GM21717 (cell line): ENCODE measurements around the gene MYL5.
"Not testable (repeated sequence)": the region's sequence is repeated elsewhere in the genome, so short reads cannot be mapped to it uniquely, and the experiment has no call there.

ENCODE experiments used
- ATAC-seq: cut with Tn5 transposase; IDR thresholded peaks from one replicate; pipeline ENCODE4 v1.9.1; 2021; ENCODE audit warnings: mild to moderate bottlenecking, moderate library complexity; ENCODE audit not compliant: unreplicated experiment

Gene MYL5

DNA sequence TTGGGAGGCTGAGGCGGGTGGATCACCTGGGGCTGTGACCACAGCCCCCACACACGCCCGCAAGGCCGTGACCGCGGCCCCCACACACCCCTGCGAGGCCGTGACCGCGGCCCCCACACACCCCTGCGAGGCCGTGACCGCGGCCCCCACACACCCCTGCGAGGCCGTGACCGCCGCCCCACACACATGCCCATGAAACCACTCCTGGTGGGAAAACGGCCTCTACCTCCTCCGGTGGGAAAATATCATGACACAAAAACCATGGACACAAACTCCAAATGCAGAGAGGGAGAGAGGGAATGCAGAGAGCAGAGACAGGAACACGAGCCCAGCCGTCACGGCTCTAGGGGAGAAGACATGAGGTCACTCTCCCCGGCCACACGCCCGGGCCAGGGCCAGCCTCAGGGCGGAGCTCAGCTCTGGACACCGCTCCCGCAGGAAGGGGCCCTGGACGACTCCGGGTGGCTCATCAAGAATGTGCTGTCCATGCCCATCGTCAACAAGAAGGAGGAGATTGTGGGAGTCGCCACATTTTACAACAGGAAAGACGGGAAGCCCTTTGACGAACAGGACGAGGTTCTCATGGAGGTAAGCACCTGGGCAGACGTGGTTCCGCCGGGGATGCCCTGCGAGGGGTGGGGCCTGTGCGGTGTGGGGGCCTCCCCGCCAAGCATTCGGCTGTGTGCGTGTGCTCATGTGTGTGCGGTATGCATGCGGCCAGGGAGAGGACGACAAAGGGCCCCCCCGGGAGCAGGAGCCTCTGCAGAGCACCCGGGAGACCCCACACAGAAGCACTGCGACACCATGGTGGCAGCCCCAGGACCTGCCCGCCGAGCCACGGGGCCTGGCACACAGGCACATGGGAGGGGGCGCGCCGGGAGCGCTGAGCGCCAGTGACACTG lies 17.7 kb upstream of the MYL5 start:
- ATAC-seq = no peak

DNA sequence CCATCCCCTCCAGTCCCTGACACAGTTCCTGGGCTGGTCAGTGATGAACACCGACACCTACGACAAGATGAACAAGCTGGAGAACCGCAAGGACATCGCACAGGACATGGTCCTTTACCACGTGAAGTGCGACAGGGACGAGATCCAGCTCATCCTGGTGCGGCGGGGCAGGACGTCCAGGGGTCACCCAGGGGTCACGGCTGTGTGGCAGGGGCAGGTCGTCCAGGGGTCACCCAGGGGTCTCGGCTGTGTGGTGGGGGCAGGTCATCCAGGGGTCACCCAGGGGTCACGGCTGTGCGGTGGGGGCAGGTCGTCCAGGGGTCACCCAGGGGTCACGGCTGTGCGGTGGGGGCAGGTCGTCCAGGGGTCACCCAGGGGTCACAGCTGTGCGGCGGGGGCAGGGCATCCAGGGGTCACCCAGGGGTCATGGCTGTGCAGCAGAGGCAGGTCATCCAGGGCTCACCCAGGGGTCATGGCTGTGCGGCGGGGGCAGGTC lies 17.0 kb upstream of the MYL5 start:
- ATAC-seq = no peak

DNA sequence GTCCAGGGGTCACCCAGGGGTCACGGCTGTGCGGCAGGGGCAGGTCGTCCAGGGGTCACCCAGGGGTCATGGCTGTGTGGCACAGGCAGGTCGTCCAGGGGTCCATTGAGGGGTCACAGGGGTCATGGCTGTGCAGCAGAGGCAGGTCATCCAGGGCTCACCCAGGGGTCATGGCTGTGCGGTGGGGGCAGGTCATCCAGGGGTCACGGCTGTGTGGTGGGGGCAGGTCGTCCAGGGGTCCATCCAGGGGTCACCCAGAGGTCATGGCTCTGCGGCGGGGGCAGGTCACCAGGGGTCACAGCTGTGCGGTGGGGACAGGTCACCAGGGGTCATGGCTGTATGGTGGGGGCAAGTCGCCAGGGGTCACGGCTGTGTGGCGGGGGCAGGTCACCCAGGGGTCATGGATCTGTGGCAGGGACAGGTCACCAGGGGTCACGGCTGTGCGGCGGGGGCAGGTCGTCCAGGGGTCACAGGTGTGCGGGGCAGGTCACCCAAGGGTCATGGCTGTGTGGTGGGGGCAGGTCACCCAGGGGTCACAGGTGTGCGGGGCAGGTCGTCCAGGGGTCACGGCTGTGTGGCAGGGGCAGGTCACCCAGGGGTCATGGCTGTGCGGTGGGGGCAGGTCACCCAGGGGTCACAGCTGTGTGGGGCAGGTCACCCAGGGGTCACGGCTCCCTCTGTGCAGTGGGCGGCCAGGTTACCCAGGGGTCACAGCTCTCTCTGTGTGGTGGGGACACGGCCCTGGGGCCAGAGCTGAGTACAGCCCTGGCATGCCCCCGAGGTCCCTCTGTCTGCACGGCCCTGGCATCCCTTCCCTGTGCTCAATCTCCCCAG lies 16.3 kb upstream of the MYL5 start:
- ATAC-seq = no peak

DNA sequence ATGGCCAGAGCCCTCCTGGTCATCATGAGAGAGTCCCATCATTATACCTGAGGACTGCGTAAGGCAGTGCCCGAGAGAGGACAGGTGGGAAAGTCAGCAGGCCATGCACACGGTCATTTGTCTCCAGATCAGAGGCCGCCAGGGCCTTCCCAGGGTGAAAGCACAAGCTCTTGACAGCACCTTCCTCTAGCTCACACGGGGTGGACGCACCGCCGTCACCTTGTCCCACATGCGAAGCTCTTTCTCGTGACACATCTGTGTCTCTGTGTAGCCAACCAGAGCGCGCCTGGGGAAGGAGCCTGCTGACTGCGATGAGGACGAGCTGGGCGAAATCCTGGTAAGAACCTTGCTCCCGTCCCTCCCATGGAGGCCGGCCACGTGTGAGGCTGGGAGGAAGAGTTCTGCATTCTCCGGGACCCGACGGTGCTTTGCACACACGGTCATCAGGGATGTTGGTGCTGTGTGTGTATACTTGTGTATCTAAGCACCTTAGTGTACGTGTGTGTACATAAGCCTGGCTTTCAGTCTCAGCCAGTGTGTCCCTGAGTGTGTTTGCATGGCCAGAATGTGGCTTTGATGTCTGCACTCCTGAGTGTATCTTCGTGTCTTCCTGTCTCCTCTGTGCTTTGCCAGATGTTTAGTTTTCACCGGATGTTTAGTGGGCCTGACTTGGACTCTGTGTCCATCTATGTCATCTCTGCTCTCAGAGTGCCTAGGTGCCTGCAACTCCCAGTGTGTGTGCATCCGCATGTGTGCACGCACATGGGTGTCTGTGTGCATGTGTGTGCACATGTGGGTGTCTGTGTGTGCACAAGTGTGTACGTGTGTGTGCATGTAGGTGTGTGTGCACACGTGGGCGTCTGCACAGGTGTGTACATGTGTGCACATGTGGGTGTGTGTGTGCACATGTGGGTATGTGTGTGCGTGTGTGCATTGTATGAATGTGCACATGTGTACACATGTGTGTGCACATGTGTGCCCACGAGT lies 15.4 kb upstream of the MYL5 start:
- no peak for ATAC-seq

DNA sequence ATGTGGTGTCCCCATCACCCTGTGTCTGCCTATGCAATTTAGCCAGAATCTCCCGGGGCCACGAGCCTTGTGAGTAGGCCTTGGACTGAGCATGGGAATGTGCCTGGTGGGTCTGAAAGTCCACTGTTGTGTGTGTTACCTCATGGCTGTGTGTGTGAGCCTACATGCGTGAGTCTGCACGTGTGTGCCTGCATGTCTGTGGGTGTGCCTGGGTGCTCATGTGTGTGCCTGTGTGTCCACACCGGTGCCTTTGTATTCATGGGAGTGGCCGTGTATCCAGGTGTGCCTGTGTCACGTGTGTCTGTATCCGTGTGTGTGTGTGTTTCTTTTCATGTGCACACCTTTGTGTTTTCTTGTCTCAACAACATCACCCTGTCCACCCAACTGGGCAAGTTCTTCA lies 14.5 kb upstream of the MYL5 start:
- ATAC-seq = no peak

DNA sequence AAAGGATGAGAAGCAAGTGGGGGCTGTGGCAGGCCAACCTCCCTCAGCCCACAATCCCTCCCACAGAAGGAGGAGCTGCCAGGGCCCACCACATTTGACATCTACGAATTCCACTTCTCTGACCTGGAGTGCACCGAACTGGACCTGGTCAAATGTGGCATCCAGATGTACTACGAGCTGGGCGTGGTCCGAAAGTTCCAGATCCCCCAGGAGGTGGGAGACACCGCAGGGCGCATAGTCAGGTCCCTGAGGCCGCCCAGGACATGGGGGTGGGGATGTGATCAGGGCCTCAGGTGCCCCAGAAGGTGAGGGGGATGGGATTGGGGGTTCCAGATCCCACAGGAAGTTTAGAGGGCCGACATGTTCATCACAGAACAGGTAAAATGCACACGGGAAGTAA lies 13.9 kb upstream of the MYL5 start:
- ATAC-seq = no peak

DNA sequence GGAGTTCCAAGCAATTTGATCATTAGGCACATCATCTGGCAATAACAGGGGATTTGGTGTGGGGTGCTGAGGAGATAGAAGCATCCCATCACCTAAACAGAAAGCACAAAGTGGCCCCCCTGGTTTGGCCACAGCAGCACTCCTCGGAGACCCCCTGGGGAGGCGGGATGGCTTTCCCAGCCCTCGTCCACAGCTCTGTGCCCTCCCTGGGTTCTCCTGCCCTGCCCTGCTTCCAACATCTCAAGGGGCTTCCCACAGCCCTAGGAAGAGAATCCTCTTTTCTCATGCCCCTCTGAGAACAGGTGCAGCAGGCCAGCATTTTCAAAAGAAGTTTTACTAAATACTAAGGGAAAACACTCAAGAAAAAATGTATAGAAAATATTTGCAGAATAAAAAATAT lies 13.1 kb upstream of the MYL5 start:
- no peak for ATAC-seq

DNA sequence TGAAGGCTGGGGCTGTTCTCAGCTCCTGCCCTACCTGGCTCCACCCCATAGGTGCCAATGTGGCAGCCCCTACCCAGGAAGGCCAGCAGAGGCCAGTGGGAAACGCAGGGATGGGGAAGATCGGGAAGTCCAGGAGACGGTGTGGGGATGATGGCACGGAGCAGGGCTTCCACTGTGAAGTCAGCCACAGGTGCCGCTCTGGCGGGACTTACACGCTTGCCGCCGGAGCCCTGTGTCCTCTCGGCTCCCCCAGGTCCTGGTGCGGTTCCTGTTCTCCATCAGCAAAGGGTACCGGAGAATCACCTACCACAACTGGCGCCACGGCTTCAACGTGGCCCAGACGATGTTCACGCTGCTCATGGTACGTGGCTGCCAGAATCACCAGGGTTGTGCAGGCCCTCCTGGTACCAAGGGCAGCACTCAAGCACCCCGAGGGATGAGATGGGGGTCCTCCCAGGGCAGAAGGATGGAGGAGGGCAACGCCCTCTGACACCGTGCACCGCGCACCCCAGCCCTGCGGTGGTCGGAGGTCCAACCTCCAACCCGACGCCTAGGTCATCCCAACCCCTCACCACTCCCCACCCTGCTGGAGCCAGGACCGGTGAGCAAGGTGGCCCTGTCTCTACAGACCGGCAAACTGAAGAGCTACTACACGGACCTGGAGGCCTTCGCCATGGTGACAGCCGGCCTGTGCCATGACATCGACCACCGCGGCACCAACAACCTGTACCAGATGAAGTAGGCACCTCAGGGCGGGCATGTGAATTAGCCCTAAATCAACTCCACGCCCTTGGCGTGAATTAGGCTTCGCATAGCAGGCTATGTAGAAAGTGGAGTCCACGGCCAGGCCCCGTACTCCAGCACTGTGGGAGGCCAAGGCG lies 12.2 kb upstream of the MYL5 start:
- ATAC-seq = no peak

DNA sequence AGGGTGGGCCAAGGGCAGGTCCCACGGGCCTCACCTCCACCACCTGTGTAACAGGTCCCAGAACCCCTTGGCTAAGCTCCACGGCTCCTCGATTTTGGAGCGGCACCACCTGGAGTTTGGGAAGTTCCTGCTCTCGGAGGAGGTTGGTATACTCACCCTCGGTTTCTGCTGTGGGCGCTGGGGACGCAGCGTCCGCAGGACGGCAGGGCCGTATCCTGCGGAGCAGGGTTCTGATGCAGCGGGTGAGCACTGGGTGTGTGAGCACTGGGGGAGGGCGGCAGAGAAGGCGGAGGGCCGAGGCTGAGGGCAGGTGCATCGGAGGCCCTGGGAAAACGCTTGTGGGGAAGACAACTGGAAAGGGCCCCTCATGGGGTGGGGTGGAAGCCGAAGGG lies 11.3 kb upstream of the MYL5 start:
- no peak for ATAC-seq

DNA sequence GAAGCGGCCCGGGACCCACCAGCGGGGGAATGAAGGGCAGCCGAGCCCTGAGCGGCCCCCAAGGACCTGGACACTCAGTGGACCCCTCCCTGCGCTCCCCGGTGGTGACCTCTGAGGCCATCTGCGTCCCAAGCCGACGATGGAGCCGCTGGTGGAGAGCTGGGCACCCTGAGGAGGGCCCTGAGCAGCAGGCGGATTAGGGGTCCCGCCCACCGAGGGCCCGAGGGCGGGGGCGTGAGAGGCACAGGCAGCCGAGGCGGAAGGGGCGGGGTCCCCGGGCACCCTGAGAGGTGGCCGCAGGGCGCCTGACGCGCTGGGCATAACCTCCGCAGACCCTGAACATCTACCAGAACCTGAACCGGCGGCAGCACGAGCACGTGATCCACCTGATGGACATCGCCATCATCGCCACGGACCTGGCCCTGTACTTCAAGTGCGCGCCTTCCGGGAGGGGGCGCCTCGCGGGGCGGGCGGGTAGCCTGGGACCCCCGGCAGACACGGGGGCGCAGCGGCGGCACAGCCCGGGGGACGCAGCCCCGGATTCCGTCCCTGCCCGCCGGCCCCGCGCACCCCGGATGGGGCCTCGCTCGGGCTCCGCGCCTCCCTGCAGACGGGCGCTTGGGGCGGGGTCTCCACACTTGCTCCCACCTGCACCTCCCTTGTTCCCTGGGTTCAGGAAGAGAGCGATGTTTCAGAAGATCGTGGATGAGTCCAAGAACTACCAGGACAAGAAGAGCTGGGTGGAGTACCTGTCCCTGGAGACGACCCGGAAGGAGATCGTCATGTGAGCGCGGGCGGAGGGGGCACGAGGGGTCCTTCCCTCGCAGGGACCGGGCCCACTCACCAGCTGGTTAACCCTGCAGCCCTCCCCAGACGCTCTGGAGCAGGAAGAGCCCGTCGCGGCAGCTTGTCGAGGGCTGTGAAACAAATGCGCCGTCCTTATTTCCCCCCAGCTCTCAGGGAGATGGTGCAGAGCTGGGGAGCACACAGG lies 10.6 kb upstream of the MYL5 start:
- ATAC-seq = no peak

DNA sequence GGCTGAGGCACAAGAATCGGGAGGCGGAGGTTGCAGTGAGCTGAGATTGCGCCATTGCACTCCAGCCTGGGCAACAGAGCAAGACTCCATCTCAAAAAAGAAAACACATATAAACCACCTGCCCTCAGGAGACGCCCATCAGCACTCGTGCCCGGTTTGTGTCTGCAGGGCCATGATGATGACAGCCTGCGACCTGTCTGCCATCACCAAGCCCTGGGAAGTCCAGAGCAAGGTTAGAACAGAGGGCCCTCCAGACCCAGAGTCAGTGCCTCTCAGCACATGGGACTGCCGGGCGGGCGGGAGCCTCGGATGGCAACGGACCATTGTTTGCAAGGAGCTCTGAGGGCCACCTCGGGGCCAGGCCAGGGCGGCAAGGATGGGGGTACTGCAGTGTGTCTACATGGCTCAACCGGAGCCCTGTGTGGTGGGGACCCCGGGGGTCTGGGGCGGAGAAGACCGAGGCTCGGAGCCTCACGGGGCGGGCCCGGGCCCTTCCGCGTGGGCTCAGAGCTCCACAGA lies 9.6 kb upstream of the MYL5 start:
- ATAC-seq = no peak

DNA sequence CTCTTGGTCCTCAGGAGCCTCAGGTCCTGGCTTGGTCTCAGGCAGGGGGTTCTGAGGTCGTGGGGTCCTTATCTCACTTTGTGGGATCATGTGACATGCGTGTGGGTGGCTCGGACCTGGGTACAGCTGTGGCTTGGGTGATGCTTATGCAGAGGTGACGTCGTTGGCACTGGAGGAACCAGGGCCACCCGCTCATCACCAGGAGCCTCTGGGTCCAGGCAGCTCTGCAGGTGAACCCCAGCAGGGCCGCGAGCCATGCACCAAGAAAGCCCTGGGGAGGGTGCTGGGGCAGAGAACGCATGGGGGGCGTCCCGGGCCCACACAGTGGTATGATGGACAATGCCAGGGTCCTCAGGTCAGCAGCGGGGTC lies 9.0 kb upstream of the MYL5 start:
- no peak for ATAC-seq

DNA sequence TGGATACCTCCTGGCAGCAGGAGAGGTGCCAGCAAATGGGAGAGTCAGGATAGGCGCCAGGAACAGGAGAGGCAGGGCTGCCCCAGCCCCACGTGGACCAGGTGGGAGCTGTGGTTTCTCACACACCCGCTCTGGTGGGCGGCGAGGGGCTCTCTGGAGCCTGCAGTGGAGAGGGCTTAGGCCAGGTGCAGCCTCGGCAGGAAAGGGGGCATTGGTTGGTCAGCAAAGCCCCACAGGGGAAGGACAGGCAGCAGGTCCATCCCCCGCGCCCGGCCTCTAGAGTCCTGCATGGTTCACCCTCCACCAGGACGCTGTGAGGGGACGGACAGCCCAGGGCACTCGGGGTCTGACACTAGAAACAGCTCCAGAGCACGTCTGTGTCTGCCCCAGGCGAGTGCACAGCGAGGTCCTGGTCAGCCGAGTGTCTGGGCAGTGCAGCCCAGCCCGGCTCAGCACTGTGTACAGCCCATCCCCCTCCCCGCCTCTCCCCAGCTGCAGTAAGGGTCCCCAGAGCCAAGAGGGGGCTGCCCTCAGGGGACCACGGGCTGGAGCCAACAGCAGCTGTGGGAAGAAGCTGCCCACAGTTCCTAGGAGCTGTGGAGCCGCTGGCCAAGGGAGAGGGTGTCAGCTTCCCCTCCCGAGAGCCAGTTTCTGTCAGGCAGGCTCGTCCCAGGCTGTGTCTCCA lies 8.4 kb upstream of the MYL5 start:
- ATAC-seq = no peak

DNA sequence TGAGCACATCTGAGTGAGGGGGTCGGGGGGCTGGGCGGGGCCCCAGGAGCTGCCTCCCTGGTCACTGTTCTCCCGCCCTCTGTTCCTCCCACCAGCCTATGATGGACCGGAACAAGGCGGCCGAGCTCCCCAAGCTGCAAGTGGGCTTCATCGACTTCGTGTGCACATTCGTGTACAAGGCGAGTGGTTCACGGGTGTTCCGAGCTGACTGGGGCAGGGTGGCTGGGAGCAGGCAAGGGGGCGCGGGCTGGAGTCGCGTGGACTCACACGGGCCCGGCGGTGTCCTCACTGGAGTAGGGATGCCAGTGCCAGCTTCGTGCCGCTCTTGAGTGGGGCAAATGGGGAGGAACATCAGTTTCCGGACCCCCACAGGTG lies 7.9 kb upstream of the MYL5 start:
- ATAC-seq = no peak

DNA sequence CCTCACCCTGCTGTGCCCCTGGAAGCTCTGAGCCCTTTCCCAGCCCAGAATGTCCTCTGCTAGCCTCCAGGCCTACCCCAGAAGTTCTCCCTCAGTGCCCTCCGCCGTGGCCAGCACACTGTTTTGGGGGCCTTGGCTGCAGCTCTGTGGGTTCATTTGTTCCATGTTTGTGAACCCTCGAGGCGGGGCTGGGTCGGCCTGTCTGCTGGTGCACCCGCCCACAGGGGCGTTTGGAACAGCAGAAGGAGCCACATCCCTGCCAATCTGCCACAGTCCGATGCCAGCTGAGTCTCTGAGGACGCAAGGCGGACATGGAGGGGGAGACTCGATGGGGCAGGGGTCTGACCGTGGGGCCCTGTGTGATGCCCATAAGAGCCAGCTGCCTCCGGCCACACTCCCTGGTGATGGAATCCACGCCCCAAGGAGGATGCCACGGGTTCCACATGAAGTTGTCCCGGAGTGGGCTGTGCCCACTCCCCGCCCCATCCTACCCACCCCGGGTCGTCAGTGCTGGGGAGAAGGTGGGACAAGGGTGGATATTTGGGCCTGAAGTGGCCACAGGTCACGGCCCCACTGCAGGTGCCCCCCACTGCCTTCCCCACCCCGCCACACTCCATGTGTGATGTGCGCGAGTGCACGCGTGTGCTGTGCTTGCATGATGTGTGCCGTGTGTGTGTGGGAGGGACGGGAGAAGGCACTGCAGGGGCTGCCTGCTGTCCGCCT lies 7.4 kb upstream of the MYL5 start:
- ATAC-seq = no peak

DNA sequence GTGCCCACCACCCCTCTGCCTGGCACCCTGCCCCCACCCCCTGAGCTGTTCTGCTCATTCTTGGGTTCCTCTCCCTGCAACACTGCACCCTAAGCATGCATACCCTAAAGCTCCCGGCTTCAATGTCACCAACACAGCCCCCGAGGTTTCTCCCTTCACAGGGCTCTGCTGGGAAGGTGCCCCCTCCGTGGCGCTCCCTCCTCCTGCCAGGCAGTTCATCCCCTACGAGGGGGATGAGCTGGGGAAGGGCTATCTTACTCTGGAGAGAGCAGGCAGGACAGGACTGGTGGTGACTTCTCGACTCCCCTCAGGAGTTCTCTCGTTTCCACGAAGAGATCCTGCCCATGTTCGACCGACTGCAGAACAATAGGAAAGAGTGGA lies 6.8 kb upstream of the MYL5 start:
- ATAC-seq = no peak

DNA sequence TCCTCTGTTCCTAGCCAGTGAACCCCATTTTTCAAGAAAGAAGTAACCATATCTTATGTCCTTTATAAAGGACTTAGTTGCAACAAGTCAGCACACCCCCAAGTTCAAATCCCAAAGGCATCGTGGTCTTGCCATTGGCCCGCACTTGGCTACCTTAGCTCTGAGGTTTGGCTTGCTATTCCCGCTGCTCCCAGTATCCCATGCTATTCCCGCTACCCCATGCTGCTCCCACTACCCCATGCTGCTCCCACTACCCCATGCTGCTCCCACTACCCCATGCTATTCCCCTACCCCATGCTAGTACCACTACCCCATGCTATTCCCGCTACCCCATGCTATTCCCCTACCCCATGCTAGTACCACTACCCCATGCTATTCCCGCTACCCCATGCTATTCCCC lies 6.1 kb upstream of the MYL5 start:
- not testable (repeated sequence) for ATAC-seq
